GM12874 (cell line): ENCODE data around the gene FRK.

Source experiments
- CTCF ChIP-seq: IDR thresholded peaks from 2 replicates; pipeline ENCODE4 v1.5.1; 2011; ENCODE audit warnings: low read depth, mild to moderate bottlenecking, control low read depth, low read length, moderate library complexity; ENCODE audit not compliant: insufficient read depth

Gene FRK

GRCh38 chr6:116041934-116042333 lies 18.8 kb downstream of the FRK start:
- no peak for TF ChIP-seq CTCF

GRCh38 chr6:116040993-116041392 lies 19.7 kb downstream of the FRK start:
- TF ChIP-seq CTCF, result no peak

GRCh38 chr6:116036885-116037284 lies 23.8 kb downstream of the FRK start:
- no peak for TF ChIP-seq CTCF

GRCh38 chr6:116036075-116036773 lies 24.5 kb downstream of the FRK start:
- TF ChIP-seq CTCF, result no peak

- no peak for TF ChIP-seq CTCF
These were observed 25.1 kb downstream of the FRK start for GRCh38 chr6:116035616-116036015.

GRCh38 chr6:116034327-116034726 lies 26.4 kb downstream of the FRK start:
- TF ChIP-seq CTCF, result no peak

- TF ChIP-seq CTCF, result no peak
These were observed 26.9 kb downstream of the FRK start for GRCh38 chr6:116033687-116034303.
